SK-N-DZ (cell line): ENCODE measurements around the gene FBN3.

ENCODE experiments used
- DNase-seq: peaks from one replicate; pipeline ENCODE4 v3.0.0-alpha.2; 2015; ENCODE audit warnings: low spot score

The FBN3 gene

DNA sequence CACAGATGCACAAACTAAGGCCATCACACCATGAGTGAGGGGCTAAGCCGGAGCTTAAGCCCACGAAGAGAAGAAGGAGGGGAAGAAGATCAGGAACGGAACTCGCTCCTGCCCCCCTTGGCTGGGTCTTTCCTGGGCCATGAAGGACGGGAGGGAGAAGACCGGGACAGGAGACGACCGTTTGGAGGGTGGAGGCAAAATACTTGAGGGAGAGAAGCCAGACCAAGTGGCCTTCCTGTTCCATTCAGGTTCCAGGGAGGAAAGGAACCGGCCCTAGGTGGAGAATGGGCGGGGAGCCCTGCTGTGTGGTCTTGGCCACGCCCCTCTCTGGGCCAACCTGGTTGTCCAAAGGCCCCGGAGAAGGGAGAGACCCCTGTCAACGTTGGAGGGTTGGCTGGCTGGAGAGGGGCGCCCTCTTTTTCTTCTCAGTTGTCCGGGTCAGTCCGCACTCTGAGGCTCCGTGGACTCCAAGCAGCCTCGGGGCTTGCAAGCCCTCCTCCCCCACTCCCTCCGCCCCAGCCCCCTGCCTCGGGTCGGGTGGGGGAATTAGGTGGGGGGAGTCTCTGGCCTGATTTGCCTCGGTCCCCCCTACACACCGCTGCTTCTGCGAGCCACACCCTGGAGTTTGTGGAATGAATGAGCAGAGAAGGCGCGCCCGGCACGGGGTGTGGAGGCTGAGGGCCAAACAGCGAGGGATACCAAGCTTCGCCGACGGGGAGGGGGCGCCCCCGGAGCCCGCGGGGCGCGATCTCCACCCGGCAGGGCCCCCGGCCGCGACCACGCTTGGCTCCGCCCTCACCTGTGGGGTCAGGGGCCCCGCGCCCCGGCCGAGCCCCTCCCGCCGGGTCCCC is 757 bp downstream of the FBN3 start:
- DNase-seq, result peak; percentile 23

DNA sequence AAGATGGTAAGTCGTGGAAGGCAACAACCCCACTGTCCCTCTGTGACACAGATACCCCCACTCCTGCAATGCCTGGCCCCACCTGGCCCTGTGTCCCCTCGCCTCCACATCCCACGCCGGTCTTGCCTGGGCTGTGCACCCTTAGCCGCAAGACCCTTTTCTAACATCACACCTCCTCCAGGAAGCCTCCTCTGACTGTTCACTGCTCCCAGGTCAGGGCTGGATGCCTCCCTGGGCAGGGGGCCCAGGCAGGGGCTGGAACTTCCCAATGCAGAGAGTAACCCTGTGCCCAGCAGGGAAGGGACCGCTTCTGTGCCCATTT is 1.3 kb downstream of the FBN3 start:
- no peak for DNase-seq

DNA sequence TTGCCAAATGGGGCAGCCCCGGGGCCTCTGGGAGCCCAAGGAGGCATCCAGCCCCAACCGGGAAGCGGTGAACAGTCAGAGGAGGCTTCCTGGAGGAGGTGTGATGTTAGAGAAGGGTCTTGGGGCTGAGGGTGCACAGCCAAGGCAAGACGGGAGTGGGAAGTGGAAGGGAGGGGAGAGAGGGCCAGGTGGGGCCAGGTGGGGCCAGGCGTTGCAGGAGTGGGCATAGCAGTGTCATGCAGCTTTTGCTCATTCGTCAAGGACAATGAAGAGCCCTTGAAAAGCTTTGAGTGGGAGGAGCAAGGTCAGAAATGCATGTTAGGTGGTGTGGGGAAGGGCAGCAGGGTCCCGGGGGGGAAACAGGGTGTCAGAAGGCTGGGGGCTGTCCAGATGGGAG is 1.8 kb downstream of the FBN3 start:
- no peak for DNase-seq

DNA sequence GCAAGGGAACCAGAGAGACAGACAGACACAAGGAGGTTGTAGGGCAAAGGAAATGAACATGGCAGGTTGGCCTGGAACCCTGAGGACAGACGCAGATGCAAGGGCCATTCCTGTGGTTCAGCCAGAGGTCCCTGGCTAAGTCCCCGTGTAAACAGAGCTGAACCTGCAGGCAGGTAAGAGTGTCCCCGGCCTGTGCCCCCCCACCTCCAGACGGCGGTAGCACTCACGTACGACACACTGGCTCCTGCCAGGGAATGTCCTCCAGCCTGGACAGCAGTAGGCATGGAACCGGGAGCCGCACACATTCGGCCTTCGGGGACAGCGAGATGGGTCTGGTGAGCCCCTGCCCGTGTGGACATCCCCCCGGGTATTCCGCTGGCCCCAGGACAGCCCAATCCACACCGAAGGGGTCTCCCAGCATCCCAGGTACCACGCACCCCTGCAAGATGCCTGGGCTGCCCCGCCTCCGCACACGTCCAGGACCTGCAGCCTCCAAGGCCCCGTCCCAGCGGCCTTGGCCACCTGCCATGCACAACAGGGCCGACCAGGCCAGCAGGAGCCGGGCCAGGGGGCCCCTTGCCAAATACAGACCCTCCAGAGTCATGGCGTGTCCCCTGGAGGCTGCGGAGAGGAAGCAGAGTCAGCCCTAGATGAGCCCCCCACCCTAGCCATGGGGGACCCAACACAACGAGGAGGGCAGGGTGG is 2.4 kb downstream of the FBN3 start:
- DNase-seq, result no peak

DNA sequence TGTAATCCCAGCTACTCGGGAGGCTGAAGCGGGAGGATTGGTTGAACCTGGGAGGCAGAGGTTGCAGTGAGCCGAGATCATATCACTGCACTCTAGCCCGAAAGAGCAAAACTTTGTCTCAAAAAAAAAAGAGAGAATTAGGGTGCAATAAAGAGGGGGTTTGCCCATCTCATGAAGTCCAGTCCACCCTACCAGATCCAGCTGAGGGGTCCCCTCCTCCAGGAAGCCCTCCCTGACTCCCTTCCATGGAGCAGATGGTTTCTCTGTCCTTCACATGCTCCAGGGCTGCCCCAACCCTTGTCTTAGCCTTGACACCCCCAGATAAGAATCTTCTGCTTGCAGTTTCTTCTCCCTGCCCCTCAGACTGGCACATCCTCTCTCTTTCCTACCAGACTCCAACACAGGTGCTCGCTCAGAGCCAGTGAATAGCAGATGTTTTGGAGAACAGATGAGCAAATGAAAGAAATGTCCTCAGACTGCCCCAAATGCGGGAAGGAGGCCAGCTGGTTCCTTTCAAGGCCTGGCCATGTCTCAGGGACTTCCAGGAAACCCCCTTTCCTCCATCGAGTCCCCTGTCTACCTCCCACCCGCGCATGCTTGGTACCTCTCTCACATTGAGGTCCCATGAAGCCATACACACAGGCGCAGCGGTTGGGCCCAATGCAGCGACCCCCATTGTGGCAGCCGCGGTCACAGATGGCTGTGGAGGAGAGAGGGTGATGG is 5.0 kb downstream of the FBN3 start:
- DNase-seq, result no peak

DNA sequence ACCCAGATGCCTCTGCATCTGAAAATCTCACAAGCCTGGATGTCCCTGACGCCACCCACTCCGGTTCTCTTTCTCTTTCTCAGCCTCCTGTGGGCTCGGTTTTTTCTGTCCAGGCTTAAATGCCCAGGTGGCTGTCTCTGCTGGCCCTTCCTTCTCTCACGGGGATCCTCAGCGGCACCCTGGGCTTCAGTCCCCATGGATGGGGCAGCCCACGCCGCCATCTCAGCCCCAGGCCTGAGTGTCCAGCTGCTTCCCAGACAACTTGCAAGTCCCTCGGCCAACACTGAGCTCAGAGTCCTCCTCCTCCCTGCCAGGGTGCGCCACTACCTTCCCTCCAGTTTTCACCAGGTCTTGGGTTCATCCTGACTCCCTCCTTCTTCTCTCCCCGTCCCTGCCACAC is 6.4 kb downstream of the FBN3 start:
- DNase-seq, result no peak

DNA sequence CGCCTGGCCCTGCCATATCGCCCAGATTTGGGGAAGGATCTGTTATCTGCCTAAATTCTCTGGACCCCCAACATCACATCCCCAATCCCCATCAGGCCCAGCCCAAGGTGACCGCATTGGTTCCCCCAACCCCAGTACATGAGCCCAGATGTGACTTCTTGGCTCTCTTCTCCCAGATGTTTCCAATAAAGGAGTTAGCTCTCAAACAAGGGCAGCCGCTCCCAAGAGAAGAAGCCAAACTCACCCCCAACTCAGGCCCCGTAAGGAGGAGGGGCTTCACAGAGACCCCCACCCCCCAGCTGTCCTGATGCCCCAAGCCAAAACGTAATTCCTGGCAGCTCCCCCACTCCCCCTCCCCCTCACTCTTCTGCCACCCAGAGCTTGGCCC is 6.9 kb downstream of the FBN3 start:
- no peak for DNase-seq

DNA sequence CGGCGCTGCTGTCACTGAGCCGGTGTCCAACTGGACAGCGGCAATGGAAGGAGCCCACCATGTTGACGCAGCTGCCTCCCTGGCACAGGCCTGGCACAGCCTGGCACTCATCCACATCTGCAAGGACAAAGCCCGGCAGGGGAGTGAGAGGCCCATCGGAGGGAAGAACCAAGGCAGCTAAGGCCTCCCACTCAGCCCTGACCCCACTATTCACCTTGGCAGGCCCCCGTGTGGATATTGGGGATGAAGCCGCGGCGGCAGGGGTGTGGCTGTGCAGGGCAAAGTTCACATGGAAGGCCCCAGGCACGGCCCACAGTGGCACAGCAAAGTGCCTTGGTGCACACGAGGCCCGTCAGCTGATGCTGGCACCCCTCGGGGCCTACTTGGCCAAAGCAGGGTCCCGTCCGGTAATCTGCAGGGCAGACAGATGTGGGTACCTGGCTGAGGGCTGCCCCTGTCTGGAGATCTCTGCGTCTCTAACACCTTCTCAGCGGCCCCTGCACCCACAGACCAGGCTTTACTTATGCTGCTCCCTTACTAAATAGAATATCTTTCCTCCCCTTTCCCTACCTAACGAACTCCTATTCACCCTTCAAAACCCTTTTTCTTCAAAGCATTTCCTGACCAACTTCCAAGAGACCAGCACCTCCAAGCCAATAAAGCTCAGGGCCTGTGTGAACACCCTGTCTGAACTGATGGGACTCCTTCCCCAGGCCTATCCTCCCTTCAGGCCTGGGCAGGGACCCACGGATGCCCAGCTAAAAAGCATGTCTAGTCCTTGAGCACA is 7.5 kb downstream of the FBN3 start:
- DNase-seq, result no peak

DNA sequence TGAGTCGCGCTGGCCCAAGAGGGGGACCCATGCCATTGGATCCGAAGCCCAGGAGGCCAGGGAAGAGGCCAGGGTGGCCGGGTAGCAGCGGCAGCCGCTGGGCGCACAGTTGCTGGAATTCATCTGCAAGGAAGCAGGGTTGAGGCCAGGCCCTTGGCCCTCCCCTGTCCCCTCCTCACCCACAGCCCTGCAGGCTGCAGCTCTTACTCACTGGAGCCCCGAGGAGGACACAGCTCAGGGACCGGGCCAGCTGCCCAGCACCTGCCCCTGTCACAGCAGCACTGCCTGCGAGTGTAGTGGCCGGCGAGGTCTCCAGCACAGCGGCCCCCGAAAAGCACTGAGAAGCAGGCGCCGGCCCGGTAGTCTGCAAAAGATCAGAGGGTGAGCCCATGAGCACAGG is 11.2 kb downstream of the FBN3 start:
- no peak for DNase-seq

DNA sequence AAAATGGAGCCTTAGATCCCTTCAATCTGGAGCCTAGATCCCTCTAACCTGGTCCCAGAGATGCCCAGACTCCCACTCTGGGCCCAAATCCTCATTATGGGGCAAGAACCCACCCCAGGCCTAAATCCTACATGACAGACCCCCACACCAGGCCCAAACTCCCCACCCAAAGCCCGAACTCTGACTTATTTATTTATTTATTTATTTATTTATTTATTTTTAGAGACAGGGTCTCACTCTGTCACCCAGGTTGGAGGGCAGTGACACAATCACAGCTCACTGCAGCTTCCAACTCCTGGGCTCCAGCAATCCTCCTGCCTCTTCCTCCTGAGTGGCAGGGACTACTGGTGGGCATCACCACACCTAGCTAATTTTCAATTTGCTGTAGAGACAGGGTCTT is 12.0 kb downstream of the FBN3 start:
- no peak for DNase-seq

DNA sequence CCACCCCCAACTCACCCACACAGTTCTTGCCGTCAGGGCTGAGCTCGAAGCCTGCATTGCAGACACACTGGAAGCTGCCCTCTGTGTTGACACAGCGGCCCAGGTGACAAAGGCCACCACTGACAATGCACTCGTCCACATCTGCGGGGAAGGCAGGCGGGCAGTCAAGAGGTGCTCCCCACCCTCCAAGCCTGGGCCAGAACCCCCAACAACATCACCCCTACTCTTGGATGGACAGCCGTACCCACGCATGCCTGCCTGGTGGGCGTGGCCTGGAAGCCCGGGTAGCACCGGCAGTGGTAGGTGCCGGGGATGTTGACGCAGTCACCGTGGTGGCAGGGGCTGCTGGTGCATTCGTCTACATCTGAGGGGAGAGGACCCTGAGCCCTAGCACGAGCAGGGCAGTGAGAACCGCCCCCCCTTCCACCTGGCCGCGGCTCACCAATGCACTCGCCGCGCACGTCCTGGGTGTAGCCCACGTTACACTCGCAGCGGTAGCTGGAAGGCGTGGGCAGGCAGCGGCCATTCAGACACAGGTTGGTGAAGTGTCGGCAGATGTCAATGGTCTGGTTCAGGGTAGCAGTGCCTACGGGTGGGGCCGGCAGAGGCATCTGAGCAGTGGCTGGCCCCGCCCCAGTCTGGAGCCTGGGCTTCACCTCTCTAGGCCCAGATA is 13.3 kb downstream of the FBN3 start:
- DNase-seq, result no peak

DNA sequence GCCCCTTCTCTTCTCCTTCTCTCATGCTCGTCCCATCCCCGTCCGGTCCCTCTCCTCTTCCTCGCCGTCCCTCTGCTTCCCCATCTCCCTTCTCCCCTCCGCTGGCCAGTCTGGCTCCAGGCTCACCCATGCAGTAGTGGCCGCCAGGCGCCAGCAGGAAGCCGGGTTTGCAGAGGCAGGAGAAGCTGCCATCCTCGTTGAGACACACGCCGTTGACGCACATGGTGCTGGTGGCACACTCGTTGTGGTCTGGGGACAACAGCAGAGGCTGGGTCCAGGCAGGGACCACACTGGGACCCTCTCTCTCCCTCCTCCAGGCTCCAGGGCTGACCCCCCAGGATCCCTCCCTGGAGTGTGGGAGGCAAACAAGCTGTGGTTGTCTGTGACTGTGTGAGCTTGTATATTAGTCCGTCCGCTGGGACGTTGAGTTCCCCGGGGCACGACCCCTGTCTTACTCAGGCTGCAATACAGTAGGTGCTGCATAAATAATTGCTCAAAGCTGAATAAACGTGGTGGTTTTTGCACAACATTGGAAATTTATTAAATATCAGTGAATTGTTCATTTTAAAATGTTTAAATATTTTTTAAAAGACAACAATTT is 16.4 kb downstream of the FBN3 start:
- DNase-seq, result no peak

DNA sequence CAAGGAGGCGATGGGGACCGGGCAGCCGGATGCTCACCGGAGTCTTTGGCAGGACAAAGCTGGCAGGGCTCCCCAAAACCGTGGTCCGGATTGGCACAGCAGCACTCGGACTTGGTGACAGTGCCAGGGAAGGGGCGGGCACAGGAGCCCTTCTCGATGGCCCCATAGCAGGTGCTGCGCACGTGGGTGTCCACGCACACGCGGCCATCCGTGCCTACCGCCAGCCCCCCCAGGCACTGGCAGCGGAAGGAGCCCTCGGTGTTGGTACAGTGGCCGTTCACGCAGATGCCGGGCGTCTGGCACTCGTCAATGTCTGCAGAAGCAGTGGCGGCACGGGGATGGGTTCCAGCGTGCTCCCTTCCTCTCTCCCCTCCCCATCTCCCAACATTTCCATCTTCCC is 17.9 kb downstream of the FBN3 start:
- DNase-seq, result no peak

DNA sequence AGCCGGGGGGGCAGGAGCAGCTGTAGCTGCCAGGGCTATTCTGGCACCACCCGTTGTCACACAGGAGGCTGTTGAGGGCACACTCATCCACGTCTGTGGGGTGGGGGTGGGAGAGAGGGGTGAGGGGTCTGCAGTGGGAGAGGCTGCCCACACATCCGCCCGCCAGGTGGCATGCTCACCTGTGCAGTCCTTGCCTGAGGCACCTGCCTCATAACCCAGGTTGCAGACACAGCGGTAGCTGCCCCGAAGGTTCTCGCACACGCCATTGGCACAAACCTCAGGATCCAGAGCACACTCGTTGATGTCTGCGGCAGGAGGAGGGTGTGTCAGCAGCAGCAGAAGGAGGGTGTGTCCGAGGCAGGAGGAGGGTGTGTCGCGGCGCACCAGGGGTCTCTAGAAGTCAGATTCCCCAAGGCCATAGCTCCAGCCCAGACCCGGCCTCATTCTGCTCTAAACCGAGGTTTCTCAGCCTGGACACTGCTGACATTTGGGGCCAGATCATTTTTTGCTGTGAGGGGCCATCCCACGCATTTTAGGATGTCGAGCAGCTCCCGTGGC is 20.3 kb downstream of the FBN3 start:
- DNase-seq, result no peak

DNA sequence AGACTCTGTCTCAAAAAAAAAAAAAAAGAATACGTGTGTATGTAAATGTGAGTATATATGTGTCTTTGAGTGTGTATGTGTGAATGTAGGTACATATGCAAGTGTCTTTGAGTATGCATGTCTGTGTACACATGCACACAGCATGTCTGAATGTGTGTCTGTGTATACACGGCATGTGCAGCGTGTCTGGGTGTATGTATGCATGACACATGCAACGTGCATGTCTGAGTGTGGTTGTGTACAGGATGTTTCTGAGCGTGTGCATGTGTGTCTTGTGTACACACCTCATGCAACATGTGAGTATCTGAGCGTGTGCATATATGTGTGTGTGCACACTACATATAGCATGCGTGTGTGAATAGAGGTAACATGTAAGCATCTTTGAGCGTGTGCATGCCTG is 20.8 kb downstream of the FBN3 start:
- DNase-seq, result no peak

DNA sequence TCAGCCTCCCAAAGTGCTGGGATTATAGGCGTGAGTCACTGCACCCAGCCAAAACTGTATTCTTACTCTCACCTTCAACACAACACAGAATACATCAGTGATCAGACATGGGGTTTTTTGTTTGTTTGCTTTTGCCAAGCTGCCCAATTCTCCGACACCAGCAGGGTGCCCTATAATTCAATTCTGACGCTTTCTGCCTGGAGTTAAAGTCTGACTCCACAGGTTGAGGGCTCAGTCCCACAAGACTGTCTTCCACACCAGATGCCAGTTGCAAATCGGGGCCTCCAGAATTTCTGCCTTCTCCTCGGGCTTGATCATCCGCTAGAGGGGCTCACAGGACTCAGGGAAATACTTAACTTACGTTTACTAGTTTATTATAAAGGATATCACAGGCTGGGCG is 22.1 kb downstream of the FBN3 start:
- no peak for DNase-seq

DNA sequence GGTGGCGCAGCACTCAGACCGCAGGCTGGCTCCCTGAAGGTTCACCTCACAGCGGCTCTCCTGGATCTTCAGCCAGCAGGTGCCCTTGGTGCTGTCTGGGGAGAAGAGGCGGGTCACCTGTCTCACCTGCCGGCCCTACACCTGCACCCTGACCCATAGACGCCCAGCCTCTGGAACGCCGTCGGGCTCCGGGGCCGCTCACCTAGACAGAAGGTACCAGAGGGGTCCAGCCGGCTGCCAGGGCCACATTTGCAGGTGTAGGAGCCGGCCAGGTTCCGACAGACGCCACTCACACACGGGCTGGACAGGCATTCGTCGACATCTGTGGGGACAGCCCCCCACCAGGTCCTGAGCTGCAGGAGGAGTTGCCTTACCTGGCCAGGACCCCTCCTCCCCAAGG is 22.9 kb downstream of the FBN3 start:
- DNase-seq, result no peak

DNA sequence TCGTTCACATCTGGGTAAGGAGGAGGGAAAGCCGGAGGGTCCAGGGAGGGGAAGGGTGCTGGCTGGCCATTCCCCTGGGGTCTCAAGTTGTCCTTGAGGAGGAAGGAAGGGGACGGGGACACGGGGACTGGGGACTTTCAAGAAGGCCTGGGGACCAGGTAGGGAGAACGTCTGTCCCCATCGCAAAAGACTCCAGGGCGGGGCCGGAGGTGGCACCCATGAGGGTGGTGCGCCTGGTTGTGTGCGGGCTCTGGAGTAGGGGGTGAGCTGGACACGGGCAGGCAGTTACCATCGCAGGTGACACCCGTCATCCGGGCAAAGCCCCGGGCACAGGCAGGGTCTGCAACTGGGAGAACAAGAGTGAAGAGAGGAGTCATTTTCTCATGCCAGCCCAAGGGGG is 23.4 kb downstream of the FBN3 start:
- DNase-seq, result no peak

DNA sequence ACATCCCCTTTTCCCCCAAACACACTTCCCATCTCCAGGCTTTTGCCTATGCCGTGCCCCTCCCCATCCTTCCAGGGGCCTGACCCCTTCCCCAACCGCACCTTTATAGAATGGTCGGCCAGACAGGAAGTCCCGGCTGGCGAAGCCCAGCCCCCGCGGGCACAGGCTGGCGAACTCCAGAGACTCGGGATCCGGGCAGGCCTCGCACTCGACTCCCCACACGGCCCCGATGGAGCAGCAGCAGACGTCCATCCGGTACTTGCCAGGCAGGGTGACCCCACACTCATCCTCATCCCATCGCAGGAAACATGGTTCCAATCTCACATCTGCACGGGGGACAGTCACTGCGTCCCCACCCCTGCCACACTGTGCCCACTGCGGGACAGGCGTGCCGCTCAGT is 25.7 kb downstream of the FBN3 start:
- DNase-seq, result no peak

DNA sequence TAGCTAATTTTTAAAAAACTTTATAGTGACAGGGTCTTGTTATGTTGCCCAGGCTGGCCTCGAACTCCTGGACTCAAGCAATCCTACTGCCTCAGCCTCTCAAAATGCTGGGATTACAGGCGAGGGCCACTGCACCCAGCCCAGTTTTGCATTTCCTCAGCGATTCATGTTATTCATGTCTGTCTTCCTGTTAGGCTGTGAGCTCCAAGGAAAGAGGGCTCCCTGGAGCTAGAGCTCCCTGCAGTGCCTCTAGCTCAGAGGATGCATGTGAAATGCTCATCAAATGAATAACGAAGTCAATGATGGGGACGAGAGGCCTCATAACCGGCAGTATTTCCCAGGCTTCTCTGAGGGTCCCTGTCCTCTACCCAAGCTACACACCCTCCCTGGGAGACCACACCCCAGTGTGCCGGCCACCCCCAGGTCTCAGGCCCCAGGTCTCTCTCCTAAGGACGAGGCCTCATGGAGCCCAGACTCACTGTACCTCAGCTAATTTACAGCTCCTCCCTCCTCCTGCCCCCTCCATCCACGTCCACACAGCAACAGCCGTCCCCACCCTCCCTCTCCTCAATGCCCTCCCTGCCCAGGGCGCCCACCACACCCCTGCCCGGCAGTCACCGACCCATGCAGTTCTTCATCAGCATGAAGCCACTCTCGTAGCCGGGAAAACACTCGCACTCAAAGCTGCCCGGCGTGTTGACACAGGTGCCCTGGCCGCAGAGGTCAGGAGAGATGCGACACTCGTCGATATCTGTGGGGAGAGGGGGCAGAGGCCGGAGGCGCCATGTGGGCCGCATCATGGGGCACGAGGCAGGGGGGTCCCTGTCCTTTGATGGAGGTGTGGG is 28.5 kb downstream of the FBN3 start:
- DNase-seq, result no peak
